Kidney capillary endothelial cell (primary cell): ENCODE measurements around the gene SLCO3A1.

ENCODE experiments used
- DNase-seq: peaks from one replicate; pipeline ENCODE4 v3.0.0-alpha.2; 2018; ENCODE audit warnings: low spot score

The SLCO3A1 gene

GRCh38 chr15:91912336-91912735 lies 58.8 kb downstream of the SLCO3A1 start:
- DNase-seq: no peak

- DNase-seq: no peak
Measured at GRCh38 chr15:91913560-91913959, 60.1 kb downstream of the SLCO3A1 start.

- no peak for DNase-seq
Measured at GRCh38 chr15:91915576-91915975, 62.1 kb downstream of the SLCO3A1 start.

- DNase-seq: no peak
Measured at GRCh38 chr15:91916051-91916450, 62.5 kb downstream of the SLCO3A1 start.

GRCh38 chr15:91917686-91918360 lies 64.3 kb downstream of the SLCO3A1 start:
- DNase-seq: no peak

- DNase-seq: no peak
Measured at GRCh38 chr15:91919014-91919534, 65.6 kb downstream of the SLCO3A1 start.

GRCh38 chr15:91921188-91921842 lies 67.8 kb downstream of the SLCO3A1 start:
- no peak for DNase-seq

- DNase-seq: no peak
Measured at GRCh38 chr15:91921843-91922198, 68.3 kb downstream of the SLCO3A1 start.

- no peak for DNase-seq
Measured at GRCh38 chr15:91922646-91923547, 69.4 kb downstream of the SLCO3A1 start.

- DNase-seq: no peak
Measured at GRCh38 chr15:91924183-91924582, 70.7 kb downstream of the SLCO3A1 start.

GRCh38 chr15:91924837-91925495 lies 71.5 kb downstream of the SLCO3A1 start:
- DNase-seq: no peak

GRCh38 chr15:91925794-91926193 lies 72.3 kb downstream of the SLCO3A1 start:
- no peak for DNase-seq

- DNase-seq: no peak
Measured at GRCh38 chr15:91926908-91927270, 73.4 kb downstream of the SLCO3A1 start.

- no peak for DNase-seq
Measured at GRCh38 chr15:91927585-91927984, 74.1 kb downstream of the SLCO3A1 start.

- no peak for DNase-seq
Measured at GRCh38 chr15:91928675-91929074, 75.2 kb downstream of the SLCO3A1 start.

- no peak for DNase-seq
Measured at GRCh38 chr15:91929509-91929908, 76.0 kb downstream of the SLCO3A1 start.

GRCh38 chr15:91930092-91930491 lies 76.6 kb downstream of the SLCO3A1 start:
- DNase-seq: no peak

GRCh38 chr15:91936182-91936775 lies 82.8 kb downstream of the SLCO3A1 start:
- DNase-seq: no peak

- no peak for DNase-seq
Measured at GRCh38 chr15:91936927-91937326, 83.4 kb downstream of the SLCO3A1 start.

GRCh38 chr15:91938136-91938535 lies 84.6 kb downstream of the SLCO3A1 start:
- DNase-seq: no peak

- no peak for DNase-seq
Measured at GRCh38 chr15:91939403-91939831, 85.9 kb downstream of the SLCO3A1 start.
